Measurements from ENCODE around the gene RAB27A. TPM values are rescaled to one million over a fixed set of nuclear protein-coding genes. Genes with fewer than 3 reads are reported as not detected.

RAB27A gene
- total and polyA plus RNA-seq, 11 donors, result 1.4 to 17.2 (median 4.2) TPM

DNA sequence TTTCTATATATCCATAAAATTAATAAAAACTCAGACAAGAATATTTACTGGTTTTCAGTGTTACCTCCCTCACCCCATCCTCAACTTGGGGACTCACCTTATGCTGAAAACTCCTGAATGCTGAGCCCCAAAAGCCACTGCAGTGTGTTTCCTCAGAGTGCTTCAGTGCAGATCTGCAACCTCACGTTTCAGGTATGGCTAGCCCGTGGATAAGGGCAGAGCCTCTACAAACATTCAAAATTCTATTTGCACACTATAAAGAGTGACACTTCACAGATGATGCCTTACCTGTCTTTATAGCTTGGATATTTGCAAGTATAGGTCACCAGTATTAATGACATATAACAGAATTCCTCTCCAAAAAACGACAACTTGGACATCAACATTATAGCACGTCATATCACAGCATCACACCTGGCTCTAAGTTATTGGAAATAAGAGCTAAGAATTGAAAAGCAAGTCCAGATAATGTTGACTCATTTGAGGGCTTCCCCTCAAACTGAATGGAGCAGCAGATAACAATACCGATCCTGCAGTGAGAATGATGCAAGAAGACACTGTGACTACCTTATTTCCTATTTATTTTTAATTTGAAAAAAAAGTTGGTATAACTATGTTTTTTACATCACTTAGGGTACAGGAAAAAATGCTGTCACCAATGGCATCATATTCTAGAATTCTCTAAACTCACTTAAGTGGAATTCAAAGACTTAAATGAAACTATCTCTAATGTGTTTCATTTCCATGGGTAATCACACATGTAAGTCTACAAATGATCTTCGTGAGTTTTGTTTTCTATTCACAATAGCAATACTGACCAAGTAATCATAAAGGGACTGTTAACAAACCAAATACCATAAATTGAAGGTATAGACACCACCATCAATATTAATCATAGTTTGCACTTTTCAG, 52.1 kb downstream of the RAB27A start:
- intact Hi-C loops (cut with DNase I), result no loop called here
- Histone ChIP-seq H3K36me3 (peaks cover 0 to 6% (median 0%) of the 10 kb centered on the region in 9 donors), H3K4me1 (peaks cover 0 to 19% (median 0%) of the 10 kb centered on the region in 12 donors), H3K9me3 (no peaks in the 10 kb centered on the region), H3K27me3 (no peaks in the 10 kb centered on the region), H3K4me3 (no peak overlapping the region), H3K27ac (no peak overlapping the region)
- DNase-seq (no peak), ATAC-seq (no peak)
- 90 to 92% (median 92%) methylated on average over 6 of the region's 6 CpGs for WGBS, 4 donors
- TF ChIP-seq, protein P1, sequence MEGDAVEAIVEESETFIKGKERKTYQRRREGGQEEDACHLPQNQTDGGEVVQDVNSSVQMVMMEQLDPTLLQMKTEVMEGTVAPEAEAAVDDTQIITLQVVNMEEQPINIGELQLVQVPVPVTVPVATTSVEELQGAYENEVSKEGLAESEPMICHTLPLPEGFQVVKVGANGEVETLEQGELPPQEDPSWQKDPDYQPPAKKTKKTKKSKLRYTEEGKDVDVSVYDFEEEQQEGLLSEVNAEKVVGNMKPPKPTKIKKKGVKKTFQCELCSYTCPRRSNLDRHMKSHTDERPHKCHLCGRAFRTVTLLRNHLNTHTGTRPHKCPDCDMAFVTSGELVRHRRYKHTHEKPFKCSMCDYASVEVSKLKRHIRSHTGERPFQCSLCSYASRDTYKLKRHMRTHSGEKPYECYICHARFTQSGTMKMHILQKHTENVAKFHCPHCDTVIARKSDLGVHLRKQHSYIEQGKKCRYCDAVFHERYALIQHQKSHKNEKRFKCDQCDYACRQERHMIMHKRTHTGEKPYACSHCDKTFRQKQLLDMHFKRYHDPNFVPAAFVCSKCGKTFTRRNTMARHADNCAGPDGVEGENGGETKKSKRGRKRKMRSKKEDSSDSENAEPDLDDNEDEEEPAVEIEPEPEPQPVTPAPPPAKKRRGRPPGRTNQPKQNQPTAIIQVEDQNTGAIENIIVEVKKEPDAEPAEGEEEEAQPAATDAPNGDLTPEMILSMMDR (IDR thresholded peaks at IDR 0.05), result no peak
- no peak for TF ChIP-seq POLR2A (IDR thresholded peaks at IDR 0.05)

DNA sequence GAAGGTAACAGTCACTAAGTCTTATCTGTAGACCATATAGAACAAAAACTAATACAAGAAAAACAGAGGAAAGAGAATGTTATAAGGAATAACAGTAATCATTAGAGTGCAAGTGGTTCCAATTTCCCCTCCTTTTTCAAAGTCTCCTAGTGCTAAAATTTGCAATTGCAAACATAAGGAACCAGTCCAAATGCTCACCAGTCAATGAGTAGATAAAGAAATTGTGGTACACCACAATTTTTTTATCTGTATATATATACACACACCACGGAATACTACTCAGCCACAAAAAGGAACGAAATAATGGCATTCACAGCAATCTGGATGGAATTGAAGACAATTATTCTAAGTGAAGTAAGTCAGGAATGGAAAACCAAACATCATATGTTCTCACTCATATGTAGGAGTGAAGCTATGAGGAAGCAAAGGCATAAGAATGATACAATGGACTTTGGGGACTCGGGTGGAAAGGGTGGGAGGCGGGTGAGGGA, 54.0 kb downstream of the RAB27A start:
- ATAC-seq (no peak), DNase-seq (no peak)
- Histone ChIP-seq H3K4me1 (peaks cover 0 to 9% (median 0%) of the 10 kb centered on the region in 12 donors), H3K27ac (no peak overlapping the region), H3K4me3 (no peak overlapping the region), H3K9me3 (no peaks in the 10 kb centered on the region), H3K36me3 (peaks cover 0 to 6% (median 0%) of the 10 kb centered on the region in 9 donors), H3K27me3 (no peaks in the 10 kb centered on the region)
- no peak for TF ChIP-seq POLR2A (IDR thresholded peaks at IDR 0.05)
- TF ChIP-seq, protein P1 (IDR thresholded peaks at IDR 0.05), result no peak
- intact Hi-C loops (cut with DNase I), result no loop called here
- 90 to 98% (median 95%) methylated on average over 4 of the region's 4 CpGs for WGBS, 4 donors

DNA sequence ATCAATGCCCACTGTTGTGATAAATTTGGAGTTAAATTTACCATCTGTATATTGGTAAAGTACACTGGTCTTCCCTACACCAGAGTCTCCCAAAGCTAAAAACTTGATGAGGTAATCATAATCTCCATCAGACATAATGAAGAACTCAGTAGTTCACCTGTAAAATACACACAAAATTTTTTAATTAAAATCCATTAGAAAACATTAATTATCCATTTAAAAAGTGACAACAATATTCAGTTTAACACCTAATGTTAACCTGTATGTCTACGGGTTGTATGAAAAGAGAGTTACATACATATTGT, 54.9 kb downstream of the RAB27A start:
- 95 to 100% (median 97%) methylated on average over 1 of the region's 1 CpG for WGBS, 4 donors
- Histone ChIP-seq H3K27me3 (no peaks in the 10 kb centered on the region), H3K27ac (no peak overlapping the region), H3K9me3 (no peaks in the 10 kb centered on the region), H3K4me1 (peaks cover 0 to 8% (median 0%) of the 10 kb centered on the region in 12 donors), H3K4me3 (no peak overlapping the region), H3K36me3 (peaks cover 0 to 6% (median 0%) of the 10 kb centered on the region in 9 donors)
- no peak for TF ChIP-seq POLR2A (IDR thresholded peaks at IDR 0.05)
- TF ChIP-seq, protein P1 (IDR thresholded peaks at IDR 0.05), result no peak
- intact Hi-C loops (cut with DNase I), result no loop called here
- DNase-seq, result no peak
- ATAC-seq, result no peak

DNA sequence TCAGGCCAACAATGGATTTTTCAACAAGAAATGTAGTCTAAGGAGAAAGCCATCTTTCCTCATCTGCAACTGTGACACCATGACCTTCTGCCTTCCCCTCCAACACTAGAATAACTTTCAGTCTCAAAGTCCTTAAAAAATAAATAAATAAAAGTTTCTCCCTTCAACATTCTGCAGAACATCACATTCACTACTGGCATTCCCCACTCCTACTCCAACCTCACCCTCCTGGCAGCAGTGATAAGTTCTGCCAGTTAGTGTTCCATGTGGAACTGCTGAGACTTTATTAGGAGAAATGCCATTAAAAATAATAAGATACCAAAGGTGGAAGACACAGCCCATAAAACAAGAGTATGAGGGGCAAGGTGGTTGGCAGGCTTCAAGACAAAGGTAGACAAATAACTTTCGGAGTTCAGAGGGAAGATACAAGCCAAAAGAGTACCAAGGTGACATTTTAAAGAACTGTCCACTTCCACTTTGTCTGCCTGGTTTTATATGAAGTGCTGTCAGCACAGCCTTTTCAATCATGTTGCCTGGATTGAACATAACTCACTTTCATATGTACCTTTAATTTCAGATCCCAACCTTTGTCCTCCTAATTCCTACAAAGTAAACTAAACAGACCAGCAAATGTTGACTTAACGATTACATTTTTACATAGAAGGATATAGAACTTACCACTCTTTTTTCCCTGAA, 55.4 kb downstream of the RAB27A start:
- Histone ChIP-seq H3K4me1 (peaks cover 0 to 9% (median 0%) of the 10 kb centered on the region in 12 donors), H3K4me3 (no peak overlapping the region), H3K27ac (no peak overlapping the region), H3K9me3 (no peaks in the 10 kb centered on the region), H3K27me3 (no peaks in the 10 kb centered on the region), H3K36me3 (peaks cover 0 to 6% (median 0%) of the 10 kb centered on the region in 9 donors)
- ATAC-seq (no peak), DNase-seq (no peak)
- no peak for TF ChIP-seq POLR2A (IDR thresholded peaks at IDR 0.05)
- TF ChIP-seq, protein P1 (IDR thresholded peaks at IDR 0.05), result no peak
- 90 to 97% (median 94%) methylated on average over 2 of the region's 2 CpGs for WGBS, 4 donors
- intact Hi-C loops (cut with DNase I), result no loop called here
